Astrocyte (in vitro differentiated cells and primary cell): ENCODE measurements around the gene ATP5F1D. TPM values are rescaled to one million over a fixed set of nuclear protein-coding genes. Genes with fewer than 3 reads are reported as not detected.

Source experiments
- DNase-seq: peaks from one replicate; pipeline ENCODE4 v3.0.0-alpha.2; 2010; ENCODE audit warnings: low read depth
- FAIRE-seq: peaks from 2 replicates; lab custom pipeline; 2011; peaks lifted over from hg19 to GRCh38; lab: Jason Lieb, UNC
- H2AFZ ChIP-seq: 2 replicates; pipeline ENCODE4 v1.6.0; 2012; ENCODE audit warnings: low read depth, low read length, inconsistent platforms
- H3K27ac ChIP-seq: 2 replicates; pipeline ENCODE4 v1.5.1; 2011; ENCODE audit warnings: low read depth, low read length, inconsistent platforms
- H3K27me3 ChIP-seq: 2 replicates; pipeline ENCODE4 v1.6.0; 2011; ENCODE audit warnings: low read length, inconsistent platforms; ENCODE audit not compliant: insufficient read depth
- H3K36me3 ChIP-seq: 2 replicates; pipeline ENCODE4 v1.5.1; 2011; ENCODE audit warnings: low read length, inconsistent platforms; ENCODE audit not compliant: insufficient read depth
- H3K4me1 ChIP-seq: 2 replicates; pipeline ENCODE4 v1.5.1; 2011; ENCODE audit warnings: low read length, inconsistent platforms; ENCODE audit not compliant: insufficient read depth
- H3K4me2 ChIP-seq: 2 replicates; pipeline ENCODE4 v1.6.0; 2012; ENCODE audit warnings: low read length, inconsistent platforms
- H3K4me3 ChIP-seq: 2 replicates; pipeline ENCODE4 v1.5.1; 2011; ENCODE audit warnings: low read depth, mild to moderate bottlenecking, low read length, inconsistent platforms; ENCODE audit not compliant: insufficient read depth
- H3K79me2 ChIP-seq: 2 replicates; pipeline ENCODE4 v1.6.0; 2012; ENCODE audit warnings: mild to moderate bottlenecking, low read length, inconsistent platforms; ENCODE audit not compliant: insufficient read depth
- H3K9ac ChIP-seq: 2 replicates; pipeline ENCODE4 v1.6.0; 2012; ENCODE audit warnings: mild to moderate bottlenecking, low read length, inconsistent platforms
- H3K9me3 ChIP-seq: 2 replicates; pipeline ENCODE4 v1.5.1; 2012; ENCODE audit warnings: low read depth, mild to moderate bottlenecking, low read length, inconsistent platforms; ENCODE audit not compliant: insufficient read depth
- H4K20me1 ChIP-seq: 2 replicates; pipeline ENCODE4 v1.6.0; 2012; ENCODE audit warnings: low read length, inconsistent platforms; ENCODE audit not compliant: insufficient read depth
- H3K27ac Mint-ChIP-seq: one replicate; pipeline ENCODE4 v1.8.0; 2021; ENCODE audit warnings: mild to moderate bottlenecking, mixed read lengths; ENCODE audit not compliant: unreplicated experiment
- H3K27me3 Mint-ChIP-seq: one replicate; pipeline ENCODE4 v1.8.0; 2021; ENCODE audit warnings: low read depth, mixed read lengths; ENCODE audit not compliant: unreplicated experiment
- H3K36me3 Mint-ChIP-seq: one replicate; pipeline ENCODE4 v1.8.0; 2021; ENCODE audit warnings: low read depth, mixed read lengths; ENCODE audit not compliant: unreplicated experiment
- H3K4me1 Mint-ChIP-seq: one replicate; pipeline ENCODE4 v1.8.0; 2021; ENCODE audit warnings: low read depth, mixed read lengths; ENCODE audit not compliant: unreplicated experiment
- H3K4me3 Mint-ChIP-seq: one replicate; pipeline ENCODE4 v1.8.0; 2021; ENCODE audit warnings: mild to moderate bottlenecking, moderate library complexity, mixed read lengths; ENCODE audit not compliant: unreplicated experiment
- H3K9me3 Mint-ChIP-seq: one replicate; pipeline ENCODE4 v1.8.0; 2021; ENCODE audit warnings: mild to moderate bottlenecking, mixed read lengths; ENCODE audit not compliant: unreplicated experiment
- CTCF ChIP-seq: IDR thresholded peaks from 2 replicates; pipeline ENCODE4 v1.5.1; 2011; ENCODE audit warnings: low read depth, mild to moderate bottlenecking, inconsistent platforms, low read length, moderate library complexity; ENCODE audit not compliant: insufficient read depth
- EZH2 ChIP-seq: IDR thresholded peaks from 2 replicates; pipeline ENCODE4 v1.6.1; 2012; ENCODE audit warnings: mild to moderate bottlenecking, low read length, inconsistent platforms; ENCODE audit not compliant: insufficient read depth
- total RNA-seq: library from RNA; stranded (reverse); gene quantifications from 2 replicates; pipeline ENCODE4 v1.2.1, GENCODE V29; 2021

The ATP5F1D gene
- total RNA-seq, 1 donor from 2014 or later: 154 TPM

- Histone ChIP-seq H3K27me3 (no peaks in the 10 kb centered on the region), H3K27ac (peak overlapping the region; percentile 91), H3K79me2 (peaks cover 54% of the 10 kb centered on the region), H4K20me1 (peaks cover 57% of the 10 kb centered on the region), H3K36me3 (peaks cover 20% of the 10 kb centered on the region), H3K9ac (peak overlapping the region; percentile 90), H3K4me2 (peak overlapping the region; percentile 97), H3K9me3 (no peaks in the 10 kb centered on the region), H3K4me3 (peak overlapping the region; percentile 73), H3K4me1 (peaks cover 77% of the 10 kb centered on the region), H2AFZ (no peak overlapping the region)
- Mint-ChIP-seq H3K27me3 (no peaks in the 10 kb centered on the region), H3K36me3 (peaks cover 14% of the 10 kb centered on the region), H3K27ac (peak overlapping the region; percentile 90), H3K4me3 (peak overlapping the region; percentile 91), H3K9me3 (no peaks in the 10 kb centered on the region), H3K4me1 (peaks cover 31% of the 10 kb centered on the region)
- FAIRE-seq (no peak), DNase-seq (no peak)
- TF ChIP-seq EZH2 (no peak), CTCF (no peak)
These were observed 28.8 kb downstream of the ATP5F1D start for GRCh38 chr19:1270213-1270853.

GRCh38 chr19:1270854-1271527 lies 29.4 kb downstream of the ATP5F1D start:
- no peak for FAIRE-seq
- peaks cover 56% of the 10 kb centered on the region for H3K79me2 ChIP-seq

More at GRCh38 chr19:1270854-1271527, 29.4 kb downstream of the ATP5F1D start:
- Histone ChIP-seq H3K27ac (peak overlapping the region; percentile 13), H3K9me3 (no peaks in the 10 kb centered on the region), H3K4me3 (peak overlapping the region; percentile 73), H3K4me2 (peak overlapping the region; percentile 97), H3K9ac (peak overlapping the region; percentile 90), H2AFZ (no peak overlapping the region), H4K20me1 (peaks cover 57% of the 10 kb centered on the region), H3K36me3 (peaks cover 20% of the 10 kb centered on the region), H3K27me3 (no peaks in the 10 kb centered on the region), H3K4me1 (peaks cover 75% of the 10 kb centered on the region)
- TF ChIP-seq EZH2 (no peak), CTCF (no peak)
- no peak for DNase-seq
- Mint-ChIP-seq H3K27me3 (no peaks in the 10 kb centered on the region), H3K36me3 (peaks cover 14% of the 10 kb centered on the region), H3K4me3 (peak overlapping the region; percentile 91), H3K4me1 (peaks cover 31% of the 10 kb centered on the region), H3K27ac (peak overlapping the region; percentile 90), H3K9me3 (no peaks in the 10 kb centered on the region)
